Bronchial epithelial cell (primary cell): Measurements from ENCODE around the gene PADI4. TPM values are rescaled to one million over a fixed set of nuclear protein-coding genes. Genes with fewer than 3 reads are reported as not detected.

Source experiments
- DNase-seq: peaks from one replicate; pipeline ENCODE4 v3.0.0-alpha.2; 2010; ENCODE audit warnings: low read depth
- FAIRE-seq: peaks from 2 replicates; lab custom pipeline; 2011; peaks lifted over from hg19 to GRCh38; lab: Jason Lieb, UNC
- H3K27me3 ChIP-seq: 2 replicates; pipeline ENCODE4 v1.5.1; 2011; ENCODE audit warnings: low read length; ENCODE audit not compliant: control insufficient read depth, insufficient read depth
- H3K36me3 ChIP-seq: 2 replicates; pipeline ENCODE4 v1.5.1; 2011; ENCODE audit warnings: low read length; ENCODE audit not compliant: control insufficient read depth, insufficient read depth
- H3K4me3 ChIP-seq: 2 replicates; pipeline ENCODE4 v1.5.1; 2011; ENCODE audit warnings: mild to moderate bottlenecking, low read depth, low read length, control low read depth
- CTCF ChIP-seq: IDR thresholded peaks from 2 replicates; pipeline ENCODE4 v1.5.1; 2011; ENCODE audit warnings: mild to moderate bottlenecking, moderate library complexity, low read length, control low read depth, inconsistent platforms; ENCODE audit not compliant: insufficient read depth, severe bottlenecking
- total RNA-seq: library from RNA; depleted of rRNA; stranded (reverse); fragments of >200 nt; gene quantifications from 2 replicates; pipeline ENCODE4 v1.2.1, GENCODE V29; 2014

Gene PADI4
- total RNA-seq, 1 donor from 2014 or later = not detected

- DNase-seq = no peak
- no peaks in the 10 kb centered on the region for H3K27me3 ChIP-seq
- no peaks in the 10 kb centered on the region for H3K36me3 ChIP-seq
- H3K4me3 ChIP-seq = no peak overlapping the region
- no peak for FAIRE-seq
- no peak for TF ChIP-seq CTCF
Observed at GRCh38 chr1:17263936-17264335, 44.1 kb upstream of the PADI4 start.

GRCh38 chr1:17264470-17264869, 43.5 kb upstream of the PADI4 start:
- TF ChIP-seq CTCF = no peak
- H3K27me3 ChIP-seq = no peaks in the 10 kb centered on the region
- H3K36me3 ChIP-seq = no peaks in the 10 kb centered on the region
- DNase-seq (no peak), FAIRE-seq (no peak)
- no peak overlapping the region for H3K4me3 ChIP-seq

GRCh38 chr1:17265162-17265561, 42.8 kb upstream of the PADI4 start:
- TF ChIP-seq CTCF = peak; percentile 26
- Histone ChIP-seq H3K27me3 (no peaks in the 10 kb centered on the region), H3K4me3 (no peak overlapping the region), H3K36me3 (no peaks in the 10 kb centered on the region)
- DNase-seq (peak; percentile 81), FAIRE-seq (no peak)

GRCh38 chr1:17265950-17266349, 42.0 kb upstream of the PADI4 start:
- DNase-seq = no peak
- no peaks in the 10 kb centered on the region for H3K36me3 ChIP-seq
- H3K27me3 ChIP-seq = no peaks in the 10 kb centered on the region
- H3K4me3 ChIP-seq = no peak overlapping the region
- FAIRE-seq = no peak
- TF ChIP-seq CTCF = no peak

- TF ChIP-seq CTCF = no peak
Observed at GRCh38 chr1:17270891-17271765, 36.9 kb upstream of the PADI4 start.

More at GRCh38 chr1:17270891-17271765, 36.9 kb upstream of the PADI4 start:
- no peaks in the 10 kb centered on the region for H3K27me3 ChIP-seq
- DNase-seq (no peak), FAIRE-seq (peak; percentile 62)
- no peak overlapping the region for H3K4me3 ChIP-seq
- H3K36me3 ChIP-seq = peaks cover 1% of the 10 kb centered on the region
